Esophagus muscularis mucosa (tissue), 4 donors: Measurements from ENCODE around the gene MSRB1.

ENCODE experiments used
- CTCF ChIP-seq, 3 experiments: fragments of 200-600 bp in 2 of 3; fragments of 450-650 bp in 1 of 3; sonication (generic) in 2 of 3; IDR thresholded peaks; one replicate each; pipeline ENCODE4 v1.5.1; 2017 to 2019; ENCODE audit warnings: antibody characterized with exemption in 3 of 3, mild to moderate bottlenecking in 2 of 3, moderate library complexity in 1 of 3
- EP300 ChIP-seq: sonication (generic); formaldehyde crosslinking; IDR thresholded peaks from one replicate; pipeline ENCODE4 v1.6.1; 2017; ENCODE audit warnings: antibody characterized with exemption
- POLR2AphosphoS5 ChIP-seq, 2 donors: sonication (generic); formaldehyde crosslinking; IDR thresholded peaks; one replicate each; pipeline ENCODE4 v1.6.1; 2017; ENCODE audit warnings: antibody characterized with exemption in 2 of 2

GRCh38 chr16:1980030-1980769 lies 37.2 kb upstream of the MSRB1 start:
- TF ChIP-seq CTCF (IDR thresholded peaks at IDR 0.05) = no peak
- TF ChIP-seq EP300 = no peak
- no peak for TF ChIP-seq POLR2AphosphoS5 (IDR thresholded peaks at IDR 0.05)
